HFF-Myc (cell line): ENCODE measurements around the gene SMG7.

ENCODE experiments used
- DNase-seq: peaks from one replicate; pipeline ENCODE4 v3.0.0-alpha.2; 2011; ENCODE audit warnings: low read depth; ENCODE audit errors: extremely low read depth
- H3K4me3 ChIP-seq: replicated peaks from 2 replicates; pipeline ENCODE4 v1.5.1; 2011; ENCODE audit warnings: low read depth, mild to moderate bottlenecking, control low read depth, low read length
- TF ChIP-seq, protein P1 (sequence below): IDR thresholded peaks from 2 replicates; pipeline ENCODE4 v1.5.1; 2012; ENCODE audit warnings: mild to moderate bottlenecking, low read depth, low read length, control low read depth; ENCODE audit errors: missing control alignments

Gene SMG7

GRCh38 chr1:183449223-183449770, 23.0 kb upstream of the SMG7 start:
- TF ChIP-seq, protein P1, sequence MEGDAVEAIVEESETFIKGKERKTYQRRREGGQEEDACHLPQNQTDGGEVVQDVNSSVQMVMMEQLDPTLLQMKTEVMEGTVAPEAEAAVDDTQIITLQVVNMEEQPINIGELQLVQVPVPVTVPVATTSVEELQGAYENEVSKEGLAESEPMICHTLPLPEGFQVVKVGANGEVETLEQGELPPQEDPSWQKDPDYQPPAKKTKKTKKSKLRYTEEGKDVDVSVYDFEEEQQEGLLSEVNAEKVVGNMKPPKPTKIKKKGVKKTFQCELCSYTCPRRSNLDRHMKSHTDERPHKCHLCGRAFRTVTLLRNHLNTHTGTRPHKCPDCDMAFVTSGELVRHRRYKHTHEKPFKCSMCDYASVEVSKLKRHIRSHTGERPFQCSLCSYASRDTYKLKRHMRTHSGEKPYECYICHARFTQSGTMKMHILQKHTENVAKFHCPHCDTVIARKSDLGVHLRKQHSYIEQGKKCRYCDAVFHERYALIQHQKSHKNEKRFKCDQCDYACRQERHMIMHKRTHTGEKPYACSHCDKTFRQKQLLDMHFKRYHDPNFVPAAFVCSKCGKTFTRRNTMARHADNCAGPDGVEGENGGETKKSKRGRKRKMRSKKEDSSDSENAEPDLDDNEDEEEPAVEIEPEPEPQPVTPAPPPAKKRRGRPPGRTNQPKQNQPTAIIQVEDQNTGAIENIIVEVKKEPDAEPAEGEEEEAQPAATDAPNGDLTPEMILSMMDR: no peak
- H3K4me3 ChIP-seq: no peak overlapping the region

DNA sequence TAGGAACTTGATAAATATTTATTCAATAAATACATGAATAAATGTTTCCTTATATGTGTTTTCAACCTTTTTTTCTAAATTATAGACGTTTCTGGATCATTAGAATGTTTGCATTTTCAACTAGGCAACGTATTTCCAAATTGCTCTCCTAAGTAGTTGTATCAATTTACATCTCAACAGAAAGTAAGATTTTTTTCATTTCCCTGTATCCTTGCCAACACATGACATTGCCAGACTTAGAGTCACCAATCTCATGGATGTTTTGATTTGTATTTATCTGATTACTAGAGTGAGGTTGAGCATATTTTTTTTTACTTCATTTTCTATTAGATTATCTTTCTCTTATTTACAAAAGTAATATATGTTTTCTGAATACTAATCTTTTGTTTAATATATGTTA, 22.2 kb upstream of the SMG7 start:
- DNase-seq: no peak
- no peak overlapping the region for H3K4me3 ChIP-seq
- TF ChIP-seq, protein P1: no peak

More at GRCh38 chr1:183449223-183449770, 23.0 kb upstream of the SMG7 start:
- no peak for DNase-seq

- TF ChIP-seq, protein P1: no peak
- no peak for DNase-seq
- H3K4me3 ChIP-seq: no peak overlapping the region
These were observed 17.9 kb upstream of the SMG7 start for GRCh38 chr1:183454377-183454776.

GRCh38 chr1:183456826-183457225, 15.5 kb upstream of the SMG7 start:
- TF ChIP-seq, protein P1: no peak
- DNase-seq: no peak
- no peak overlapping the region for H3K4me3 ChIP-seq

GRCh38 chr1:183457449-183457848, 14.8 kb upstream of the SMG7 start:
- H3K4me3 ChIP-seq: no peak overlapping the region
- TF ChIP-seq, protein P1: no peak
- DNase-seq: no peak

- TF ChIP-seq, protein P1: no peak
- DNase-seq: no peak
- H3K4me3 ChIP-seq: no peak overlapping the region
These were observed 11.7 kb upstream of the SMG7 start for GRCh38 chr1:183460596-183460995.

GRCh38 chr1:183461350-183461749, 10.9 kb upstream of the SMG7 start:
- TF ChIP-seq, protein P1: no peak
- no peak for DNase-seq
- no peak overlapping the region for H3K4me3 ChIP-seq
